Activated CD8-positive, alpha-beta memory T cell treated with anti-CD3 and anti-CD28 coated beads, Interleukin-2, amount 10 ng/mL, durations not matched to agents 7 days and 5 days (primary cell): ENCODE results near the gene MPST. TPM values are rescaled to one million over a fixed set of nuclear protein-coding genes. Genes with fewer than 3 reads are reported as not detected.
"Not testable (repeated sequence)": the region's sequence is repeated elsewhere in the genome, so short reads cannot be mapped to it uniquely, and the experiment has no call there.

Experiments
- ATAC-seq: fragments of 150-1000 bp; cut with Tn5 transposase; one replicate; pipeline ENCODE4 v1.10.0; 2021; ENCODE audit warnings: moderate library complexity
- CTCF ChIA-PET: fragments of 350-600 bp; sonication (Branson Sonifier 250); formaldehyde crosslinking; loops from one replicate; lab custom pipeline; 2021; ENCODE audit warnings: antibody characterized with exemption; lab: Charles Lee
- DNase-seq: peaks from one replicate; pipeline ENCODE4 v3.0.0-alpha.2; 2020
- H3K27ac Mint-ChIP-seq: one replicate; pipeline ENCODE4 v1.8.0; 2021; ENCODE audit warnings: mild to moderate bottlenecking, mixed read lengths
- H3K27me3 Mint-ChIP-seq: one replicate; pipeline ENCODE4 v1.8.0; 2021; ENCODE audit warnings: mixed read lengths
- H3K36me3 Mint-ChIP-seq: one replicate; pipeline ENCODE4 v1.8.0; 2021; ENCODE audit warnings: mild to moderate bottlenecking, mixed read lengths
- H3K4me1 Mint-ChIP-seq: one replicate; pipeline ENCODE4 v1.8.0; 2021; ENCODE audit warnings: mixed read lengths
- H3K4me3 Mint-ChIP-seq: one replicate; pipeline ENCODE4 v1.8.0; 2021; ENCODE audit warnings: mild to moderate bottlenecking, moderate library complexity, mixed read lengths
- H3K9me3 Mint-ChIP-seq: one replicate; pipeline ENCODE4 v1.8.0; 2022; ENCODE audit warnings: low read depth, mixed read lengths
- total RNA-seq, 2 experiments: library from RNA; stranded (reverse); gene quantifications; one replicate each; pipeline ENCODE4 v1.2.3, GENCODE V29; 2021

MPST gene
- total RNA-seq, 2 experiments from 2014 or later: 42.3 to 61.0 TPM

- DNase-seq: no peak
- H3K4me1 Mint-ChIP-seq: no peaks in the 10 kb centered on the region
- no peak overlapping the region for H3K27ac Mint-ChIP-seq
- H3K4me3 Mint-ChIP-seq: no peak overlapping the region
- no peak for ATAC-seq
- CTCF ChIA-PET: interaction anchor here (1.2 to 1.4 kb wide), 3 partner anchors 11 to 132 kb away, joined by 4 to 9 read pairs (median 4); no protein-coding TSS in a partner anchor
- H3K36me3 Mint-ChIP-seq: peaks cover 7% of the 10 kb centered on the region
- peaks cover 49% of the 10 kb centered on the region for H3K27me3 Mint-ChIP-seq
- peaks cover 10% of the 10 kb centered on the region for H3K9me3 Mint-ChIP-seq
These were observed 31.3 kb upstream of the MPST start for GRCh38 chr22:36988075-36988832.

- not testable (repeated sequence) for H3K36me3 Mint-ChIP-seq, ATAC-seq, DNase-seq, H3K27ac Mint-ChIP-seq, H3K9me3 Mint-ChIP-seq, H3K4me3 Mint-ChIP-seq, H3K4me1 Mint-ChIP-seq
- peaks cover 45% of the 10 kb centered on the region for H3K27me3 Mint-ChIP-seq
- CTCF ChIA-PET: interaction anchor here (1.1 to 1.4 kb wide), 3 partner anchors 11 to 133 kb away, joined by 4 to 9 read pairs (median 4); no protein-coding TSS in a partner anchor
These were observed 30.5 kb upstream of the MPST start for GRCh38 chr22:36989012-36989411.

- peaks cover 8% of the 10 kb centered on the region for H3K9me3 Mint-ChIP-seq
- no peak overlapping the region for H3K4me3 Mint-ChIP-seq
- CTCF ChIA-PET: no interaction called here
- no peak for ATAC-seq
- no peak for DNase-seq
- H3K27me3 Mint-ChIP-seq: peaks cover 46% of the 10 kb centered on the region
- H3K4me1 Mint-ChIP-seq: no peaks in the 10 kb centered on the region
- H3K27ac Mint-ChIP-seq: no peak overlapping the region
- H3K36me3 Mint-ChIP-seq: peaks cover 7% of the 10 kb centered on the region
These were observed 29.1 kb upstream of the MPST start for GRCh38 chr22:36990457-36990856.

GRCh38 chr22:36991206-36991605 lies 28.3 kb upstream of the MPST start:
- ATAC-seq (no peak), DNase-seq (no peak)
- Mint-ChIP-seq H3K9me3 (peaks cover 5% of the 10 kb centered on the region), H3K4me1 (no peaks in the 10 kb centered on the region), H3K27ac (no peak overlapping the region), H3K4me3 (no peak overlapping the region), H3K27me3 (peaks cover 47% of the 10 kb centered on the region), H3K36me3 (peaks cover 4% of the 10 kb centered on the region)
- CTCF ChIA-PET: no interaction called here

- Mint-ChIP-seq H3K27me3 (peaks cover 23% of the 10 kb centered on the region), H3K4me1 (no peaks in the 10 kb centered on the region), H3K4me3 (no peak overlapping the region), H3K27ac (no peak overlapping the region), H3K9me3 (no peaks in the 10 kb centered on the region), H3K36me3 (no peaks in the 10 kb centered on the region)
- CTCF ChIA-PET: interaction anchor here (0.9 to 2.1 kb wide), 7 partner anchors 17 to 216 kb away, joined by 3 to 10 read pairs (median 3); no protein-coding TSS in a partner anchor
- ATAC-seq (no peak), DNase-seq (no peak)
These were observed 21.8 kb upstream of the MPST start for GRCh38 chr22:36997746-36998145.

- CTCF ChIA-PET: interaction anchor here (0.9 to 2.1 kb wide), 6 partner anchors 18 to 242 kb away, joined by 3 to 10 read pairs (median 4); no protein-coding TSS in a partner anchor
- Mint-ChIP-seq H3K4me3 (no peak overlapping the region), H3K36me3 (no peaks in the 10 kb centered on the region), H3K27ac (no peak overlapping the region), H3K4me1 (no peaks in the 10 kb centered on the region), H3K9me3 (no peaks in the 10 kb centered on the region), H3K27me3 (peaks cover 25% of the 10 kb centered on the region)
- DNase-seq (no peak), ATAC-seq (no peak)
These were observed 20.8 kb upstream of the MPST start for GRCh38 chr22:36998620-36999351.

- no peak overlapping the region for H3K4me3 Mint-ChIP-seq
- CTCF ChIA-PET: interaction anchor here (1.2 to 2.1 kb wide), 3 partner anchors 9 to 243 kb away, joined by 3 to 10 read pairs (median 4); no protein-coding TSS in a partner anchor
- no peaks in the 10 kb centered on the region for H3K4me1 Mint-ChIP-seq
- H3K9me3 Mint-ChIP-seq: no peaks in the 10 kb centered on the region
- peaks cover 25% of the 10 kb centered on the region for H3K27me3 Mint-ChIP-seq
- DNase-seq (no peak), ATAC-seq (no peak)
- H3K36me3 Mint-ChIP-seq: no peaks in the 10 kb centered on the region
- no peak overlapping the region for H3K27ac Mint-ChIP-seq
These were observed 20.1 kb upstream of the MPST start for GRCh38 chr22:36999463-36999862.

- peaks cover 30% of the 10 kb centered on the region for H3K27me3 Mint-ChIP-seq
- H3K27ac Mint-ChIP-seq: no peak overlapping the region
- CTCF ChIA-PET: interaction anchor here (1.3 kb wide), 1 partner anchor 23 kb away, joined by 6 read pairs; no protein-coding TSS in a partner anchor
These were observed 18.6 kb upstream of the MPST start for GRCh38 chr22:37000676-37001534.

GRCh38 chr22:37001826-37002225 lies 17.7 kb upstream of the MPST start:
- ATAC-seq (no peak), DNase-seq (no peak)
- CTCF ChIA-PET: interaction anchor here (0.6 kb wide), 1 partner anchor 144 kb away, joined by 3 read pairs; no protein-coding TSS in a partner anchor
- Mint-ChIP-seq H3K27ac (no peak overlapping the region), H3K4me1 (no peaks in the 10 kb centered on the region), H3K27me3 (peaks cover 35% of the 10 kb centered on the region), H3K9me3 (no peaks in the 10 kb centered on the region), H3K36me3 (no peaks in the 10 kb centered on the region), H3K4me3 (no peak overlapping the region)

More at GRCh38 chr22:37000676-37001534, 18.6 kb upstream of the MPST start:
- no peaks in the 10 kb centered on the region for H3K36me3 Mint-ChIP-seq
- H3K9me3 Mint-ChIP-seq: no peaks in the 10 kb centered on the region
- ATAC-seq (no peak), DNase-seq (no peak)
- H3K4me3 Mint-ChIP-seq: no peak overlapping the region
- H3K4me1 Mint-ChIP-seq: no peaks in the 10 kb centered on the region

GRCh38 chr22:37002633-37003032 lies 16.9 kb upstream of the MPST start:
- no peaks in the 10 kb centered on the region for H3K9me3 Mint-ChIP-seq
- peaks cover 35% of the 10 kb centered on the region for H3K27me3 Mint-ChIP-seq
- no peak for DNase-seq
- no peak overlapping the region for H3K4me3 Mint-ChIP-seq
- no peaks in the 10 kb centered on the region for H3K4me1 Mint-ChIP-seq
- H3K36me3 Mint-ChIP-seq: no peaks in the 10 kb centered on the region
- CTCF ChIA-PET: no interaction called here
- H3K27ac Mint-ChIP-seq: no peak overlapping the region
- ATAC-seq: no peak

- CTCF ChIA-PET: interaction anchor here (1.2 to 1.8 kb wide), 3 partner anchors 14 to 37 kb away, joined by 3 to 10 read pairs (median 5); no protein-coding TSS in a partner anchor
These were observed 11.9 kb upstream of the MPST start for GRCh38 chr22:37007651-37008050.

GRCh38 chr22:37008365-37008764 lies 11.2 kb upstream of the MPST start:
- CTCF ChIA-PET: interaction anchor here (0.7 to 2.0 kb wide), 4 partner anchors 9 to 36 kb away, joined by 3 to 5 read pairs (median 4); no protein-coding TSS in a partner anchor
- Mint-ChIP-seq H3K4me1 (no peaks in the 10 kb centered on the region), H3K27ac (no peak overlapping the region), H3K27me3 (peaks cover 43% of the 10 kb centered on the region), H3K9me3 (no peaks in the 10 kb centered on the region), H3K36me3 (no peaks in the 10 kb centered on the region), H3K4me3 (no peak overlapping the region)
- no peak for ATAC-seq
- DNase-seq: no peak

More at GRCh38 chr22:37007651-37008050, 11.9 kb upstream of the MPST start:
- Mint-ChIP-seq H3K9me3 (no peaks in the 10 kb centered on the region), H3K36me3 (no peaks in the 10 kb centered on the region), H3K27me3 (peaks cover 46% of the 10 kb centered on the region), H3K4me3 (no peak overlapping the region), H3K4me1 (no peaks in the 10 kb centered on the region), H3K27ac (no peak overlapping the region)
- ATAC-seq: no peak
- DNase-seq: no peak
